CD4-positive, alpha-beta T cell treated with Interferon alpha-2 for 1 hour (primary cell): ENCODE measurements around the gene CIT.
A peak's percentile ranks its signal among the peaks of the same experiment; 100 is the strongest.
"Not testable (repeated sequence)": the region's sequence is repeated elsewhere in the genome, so short reads cannot be mapped to it uniquely, and the experiment has no call there.

ENCODE experiments used
- DNase-seq, 2 donors: peaks; one replicate each; pipeline ENCODE4 v3.0.0-alpha.2; 2020 to 2022

The CIT gene

DNA sequence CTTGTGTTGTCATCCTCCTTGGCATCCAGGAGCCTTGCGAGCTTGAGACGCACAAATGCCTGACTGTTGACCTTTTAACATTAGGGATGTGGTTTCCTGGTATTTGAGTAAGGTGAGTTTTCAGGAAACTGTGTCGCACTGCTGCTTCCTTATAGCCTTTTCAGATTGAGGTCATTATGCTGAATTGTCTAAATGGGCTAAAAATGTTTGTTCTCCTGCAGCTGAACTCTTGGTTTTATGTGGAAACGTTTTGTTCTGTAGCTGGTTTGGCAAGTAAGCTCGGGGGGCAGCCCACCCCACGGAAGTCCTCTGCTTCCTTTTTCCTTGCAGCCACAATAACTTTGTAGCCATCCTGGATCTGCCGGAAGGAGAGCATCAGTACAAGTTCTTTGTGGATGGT is 203.5 kb downstream of the CIT start:
- no peak for DNase-seq

DNA sequence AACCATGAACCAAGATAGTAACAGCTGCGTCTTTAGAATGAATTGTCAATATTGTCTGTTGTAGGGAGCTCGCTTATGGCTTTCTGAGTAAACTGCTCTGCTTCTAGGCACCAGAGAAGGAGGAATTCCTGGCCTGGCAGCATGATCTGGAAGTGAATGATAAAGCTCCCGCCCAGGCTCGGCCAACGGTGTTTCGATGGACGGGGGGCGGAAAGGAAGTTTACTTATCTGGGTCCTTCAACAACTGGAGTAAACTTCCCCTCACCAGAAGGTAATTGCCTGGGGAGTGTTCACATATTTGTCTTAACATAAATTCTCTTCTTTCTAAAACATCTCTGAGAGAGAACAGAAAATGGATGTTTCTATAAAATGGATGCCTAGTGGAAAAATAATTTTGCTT is 204.9 kb downstream of the CIT start:
- no peak for DNase-seq

DNA sequence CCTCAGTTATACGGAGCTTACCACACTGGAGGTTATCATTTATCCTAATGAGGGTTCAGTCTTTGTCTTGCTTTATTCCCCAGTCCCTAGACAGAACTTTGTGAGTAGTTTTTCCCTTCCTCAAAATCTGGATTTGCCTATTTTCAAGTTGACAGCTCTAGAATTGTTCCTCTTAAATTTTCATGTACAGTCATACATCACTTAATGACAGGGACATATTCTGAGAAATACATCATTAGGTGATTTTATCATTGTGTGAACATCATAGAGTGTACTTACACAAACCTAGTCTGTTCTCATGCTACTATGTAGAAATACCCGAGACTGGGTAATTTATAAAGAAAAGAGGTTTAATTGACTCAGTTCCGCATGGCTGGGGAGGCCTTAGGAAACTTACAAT is 206.1 kb downstream of the CIT start:
- no peak for DNase-seq

DNA sequence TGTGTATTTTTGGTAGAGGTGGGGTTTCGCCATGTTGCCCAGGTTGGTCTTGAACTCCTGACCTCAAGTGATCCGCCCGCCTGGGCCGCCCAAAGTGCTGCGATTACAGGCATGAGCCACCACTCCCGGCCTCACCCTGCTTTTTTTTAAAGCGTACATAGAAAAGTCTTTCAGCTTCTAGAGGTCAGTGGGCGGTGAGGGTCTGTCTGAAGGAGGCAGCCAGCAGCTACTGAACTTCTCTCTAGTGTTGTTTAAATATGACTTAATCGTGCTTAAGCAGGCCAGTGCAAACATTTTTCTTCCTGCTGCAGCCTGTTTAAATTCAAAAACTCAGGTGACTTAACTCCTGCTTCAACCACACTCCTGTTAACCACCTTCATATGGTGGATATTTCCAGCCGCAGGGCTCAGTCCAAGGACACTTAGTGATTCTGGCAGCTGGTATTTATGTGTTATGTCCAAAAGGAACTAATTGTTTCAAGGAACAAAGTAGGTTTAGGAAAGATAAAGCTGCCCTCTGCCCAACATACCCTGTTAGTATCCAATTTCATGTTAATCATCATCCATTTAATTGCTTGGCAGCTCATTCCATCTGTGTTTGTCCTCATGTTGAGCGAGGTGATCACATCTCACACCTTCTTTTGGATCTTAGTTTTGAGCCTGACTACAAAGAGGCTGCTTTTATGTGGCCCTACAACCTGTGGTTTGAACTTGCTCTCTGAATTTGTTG is 207.2 kb downstream of the CIT start:
- no peak for DNase-seq

DNA sequence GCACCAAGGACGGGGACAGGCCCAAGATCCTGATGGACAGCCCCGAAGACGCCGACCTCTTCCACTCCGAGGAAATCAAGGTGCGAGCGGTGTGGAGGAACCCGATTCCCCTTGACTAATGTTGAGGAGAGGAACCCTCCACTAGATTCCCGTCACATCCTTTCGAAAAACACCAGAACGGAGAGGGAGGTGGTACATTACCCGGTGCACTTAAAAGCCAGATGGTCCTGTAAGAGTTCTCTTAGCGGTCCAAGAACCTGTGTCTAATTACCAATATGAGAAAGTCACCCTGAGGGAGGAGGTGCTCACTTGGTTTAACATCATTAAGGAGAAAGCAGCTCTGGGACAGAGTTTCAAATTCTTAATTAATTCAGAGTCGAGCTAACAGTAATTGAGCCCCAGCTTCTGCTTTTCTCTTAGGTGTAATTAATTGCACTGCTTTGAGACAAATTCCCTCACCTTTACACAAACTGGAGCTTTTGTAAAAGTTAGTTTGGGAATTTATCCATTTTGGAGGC is 208.7 kb downstream of the CIT start:
- DNase-seq, result peak in 1 of 2 donors; percentile 28

DNA sequence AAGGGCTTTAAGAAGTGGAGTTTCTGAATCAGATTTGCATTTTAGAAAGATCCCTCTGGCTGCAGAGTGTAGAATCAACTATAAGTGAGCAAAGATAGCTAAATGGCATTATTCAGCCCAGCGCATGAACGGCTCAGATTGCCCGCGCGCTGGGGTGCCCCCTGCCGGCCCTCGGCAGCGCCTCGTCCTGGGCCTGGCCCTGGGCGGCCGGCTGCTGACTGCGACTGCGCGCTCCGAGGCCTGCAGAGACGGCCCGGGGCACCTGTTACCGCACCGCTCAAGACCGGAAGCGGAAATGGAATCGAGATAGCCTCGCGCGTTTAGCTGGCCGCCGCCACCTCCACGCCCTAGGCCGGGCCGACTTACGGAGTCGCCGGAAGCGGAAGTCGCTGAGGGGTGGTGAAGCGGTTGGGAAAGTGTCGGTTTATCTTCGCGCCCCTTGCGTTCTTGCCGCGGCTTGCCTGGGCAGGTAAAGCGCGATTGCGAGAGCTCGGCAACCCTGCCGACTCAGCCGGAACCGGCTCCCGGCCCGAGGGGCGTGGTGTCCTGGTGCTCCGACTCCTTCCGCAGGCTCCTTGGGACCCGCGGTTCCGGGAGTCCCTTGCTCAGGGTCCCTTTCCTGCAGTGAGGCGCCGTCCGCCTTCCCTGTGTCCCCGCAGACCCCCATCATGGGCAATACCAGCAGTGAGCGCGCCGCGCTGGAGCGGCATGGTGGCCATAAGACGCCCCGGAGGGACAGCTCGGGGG is 209.4 kb downstream of the CIT start, which contains the start of gene PRKAB1:
TSS of gene PRKAB1 (plus strand) at position 557 of the 747 bp plus-strand sequence. CDS start at position 669, 112 bp downstream.
- DNase-seq, result peak; percentile 97 to 98

DNA sequence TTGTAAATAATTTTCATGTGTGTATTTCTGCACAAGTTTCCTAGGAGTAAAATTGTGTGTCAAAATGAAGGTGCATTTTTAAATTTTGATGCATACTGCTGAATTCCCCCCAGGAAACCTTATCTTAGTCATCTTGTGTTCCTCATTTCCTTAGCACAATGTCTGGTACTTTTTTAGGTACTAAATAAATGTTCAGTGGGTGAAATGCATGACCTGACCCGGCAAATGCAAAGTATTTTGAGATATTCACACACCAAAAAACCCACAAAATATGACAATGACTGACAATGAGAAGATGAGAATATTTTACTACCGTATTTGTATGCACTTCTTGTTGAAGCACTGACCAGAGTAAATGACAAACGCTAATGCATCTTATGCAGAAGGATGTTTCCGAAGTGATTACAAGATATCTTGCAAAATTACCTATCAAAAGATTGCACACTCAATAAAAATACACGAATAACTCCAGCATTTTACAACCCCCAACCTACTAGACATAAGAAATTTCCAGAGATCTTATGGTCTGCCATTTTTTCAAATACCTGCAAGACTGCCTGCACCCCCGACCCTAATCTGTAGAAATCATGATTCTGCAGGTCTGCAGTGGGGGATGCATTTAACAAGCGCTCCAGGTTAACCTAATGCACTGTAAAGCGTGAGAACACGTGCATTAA is 210.1 kb downstream of the CIT start:
- no peak for DNase-seq

DNA sequence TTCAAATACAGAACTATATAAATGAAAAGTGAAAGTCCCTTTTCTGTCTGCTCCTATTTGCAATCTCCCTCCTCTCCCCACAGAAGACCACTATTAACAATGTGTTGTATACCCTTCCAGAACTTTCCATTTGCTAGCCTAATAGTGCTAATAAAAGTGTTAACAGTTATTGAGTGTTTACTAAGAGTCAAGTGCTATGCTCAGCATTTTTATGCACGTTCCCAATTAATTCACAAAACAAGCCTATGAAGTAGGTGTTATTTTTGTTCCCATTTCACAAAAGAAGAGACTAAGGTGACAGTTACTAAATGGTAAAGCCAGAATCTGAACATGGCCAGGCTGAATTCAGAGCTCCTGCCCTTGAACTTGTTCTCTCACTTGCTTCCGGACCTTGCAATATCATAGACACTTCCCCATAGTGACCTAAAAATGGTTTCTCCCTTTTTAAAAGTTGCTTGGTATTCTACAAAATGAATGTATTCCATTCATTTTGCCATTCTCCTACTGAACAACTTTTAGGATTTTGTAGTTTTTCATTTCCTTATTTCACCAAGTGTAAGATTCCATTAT is 210.8 kb downstream of the CIT start:
- no peak for DNase-seq

DNA sequence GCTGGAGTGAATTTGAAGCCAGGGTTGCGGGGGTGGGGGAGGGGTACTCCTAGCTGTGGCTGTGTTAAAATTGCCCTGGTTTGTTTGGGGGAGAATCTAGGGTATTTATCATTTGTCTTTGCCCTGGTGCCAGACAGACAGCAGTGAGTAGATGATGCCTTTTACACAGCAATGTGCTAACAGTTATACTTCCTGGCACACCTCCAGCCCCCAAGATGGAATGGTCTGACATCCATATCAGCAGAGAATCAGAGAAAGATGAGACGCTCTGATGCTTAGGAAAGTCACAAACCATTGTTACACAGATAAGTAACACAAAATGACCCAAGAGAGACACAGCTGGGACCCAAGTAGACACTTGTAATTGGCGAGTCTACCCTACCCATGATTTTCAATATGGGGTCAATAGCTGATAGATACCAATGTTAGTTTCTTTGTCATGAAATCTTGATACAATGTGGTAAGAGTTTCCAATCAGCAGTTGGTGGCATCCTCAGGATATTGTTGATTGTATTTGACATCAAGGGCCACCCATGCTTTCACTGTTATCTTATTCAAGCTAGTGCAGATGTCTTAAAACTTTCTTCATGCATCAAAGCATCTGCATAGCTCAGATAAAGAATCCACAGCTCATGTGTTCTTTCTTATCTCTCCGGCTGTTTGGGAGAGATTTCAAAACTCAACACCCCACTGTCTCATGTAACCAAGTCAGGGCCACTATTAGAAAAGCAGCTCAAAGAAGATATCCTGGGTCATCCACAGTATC is 211.8 kb downstream of the CIT start:
- DNase-seq, result no peak

DNA sequence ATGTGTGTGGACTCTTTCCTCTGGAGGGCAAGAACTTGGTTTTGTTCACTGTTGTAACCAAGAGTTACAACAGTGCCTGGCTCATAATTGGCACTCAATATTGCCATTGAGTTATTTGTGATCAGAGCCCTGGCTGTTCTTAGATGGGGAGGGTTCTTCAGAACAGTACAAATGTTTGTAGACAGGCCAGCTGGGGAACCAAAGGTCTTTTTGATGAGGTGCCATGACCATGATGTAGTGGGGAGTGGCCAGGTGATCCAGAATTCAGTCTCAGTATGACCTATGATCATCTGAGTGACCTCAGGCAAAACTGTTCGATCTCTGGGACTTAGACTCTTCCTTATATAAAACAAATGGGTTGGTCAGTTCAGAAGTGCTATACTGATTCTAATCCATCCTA is 212.5 kb downstream of the CIT start:
- no peak for DNase-seq

DNA sequence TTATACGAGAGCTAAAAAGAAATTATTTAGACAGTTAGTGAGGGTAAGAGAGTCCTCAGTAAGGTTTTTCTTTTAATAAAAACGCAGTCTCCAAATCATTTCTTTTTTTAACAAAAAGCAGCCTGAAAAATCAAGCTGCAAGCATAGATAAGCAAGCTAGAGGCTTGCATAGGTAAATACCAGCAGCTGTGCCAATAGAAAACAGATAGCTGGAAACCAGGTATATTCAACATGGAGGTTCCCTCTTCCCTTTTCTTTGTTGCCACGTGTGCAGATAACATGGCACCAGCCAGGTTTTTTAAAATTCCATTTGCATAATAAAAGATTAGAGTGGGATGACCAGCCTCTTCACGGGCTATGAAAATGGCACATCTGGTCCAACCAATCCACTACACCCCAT is 215.2 kb downstream of the CIT start:
- no peak for DNase-seq

DNA sequence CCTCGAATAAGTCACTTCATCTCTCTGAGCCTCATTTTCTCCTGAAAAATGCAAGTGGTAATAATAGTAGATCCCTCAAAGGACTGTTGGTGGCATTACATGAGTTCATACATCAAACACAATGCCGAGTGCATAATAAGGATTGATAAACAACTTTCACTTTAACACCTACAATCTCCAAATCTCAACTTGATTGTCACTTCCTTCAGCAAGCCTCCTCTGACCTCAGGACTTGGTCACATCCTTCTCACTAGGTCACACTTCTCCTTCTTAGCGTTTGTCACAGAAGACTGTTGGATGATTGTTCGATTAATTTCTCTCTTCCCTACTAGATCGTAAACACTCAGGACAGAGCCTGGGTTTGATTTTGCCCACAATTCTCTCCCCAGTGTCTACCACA is 217.0 kb downstream of the CIT start:
- peak in 1 of 2 donors; percentile 22 for DNase-seq

DNA sequence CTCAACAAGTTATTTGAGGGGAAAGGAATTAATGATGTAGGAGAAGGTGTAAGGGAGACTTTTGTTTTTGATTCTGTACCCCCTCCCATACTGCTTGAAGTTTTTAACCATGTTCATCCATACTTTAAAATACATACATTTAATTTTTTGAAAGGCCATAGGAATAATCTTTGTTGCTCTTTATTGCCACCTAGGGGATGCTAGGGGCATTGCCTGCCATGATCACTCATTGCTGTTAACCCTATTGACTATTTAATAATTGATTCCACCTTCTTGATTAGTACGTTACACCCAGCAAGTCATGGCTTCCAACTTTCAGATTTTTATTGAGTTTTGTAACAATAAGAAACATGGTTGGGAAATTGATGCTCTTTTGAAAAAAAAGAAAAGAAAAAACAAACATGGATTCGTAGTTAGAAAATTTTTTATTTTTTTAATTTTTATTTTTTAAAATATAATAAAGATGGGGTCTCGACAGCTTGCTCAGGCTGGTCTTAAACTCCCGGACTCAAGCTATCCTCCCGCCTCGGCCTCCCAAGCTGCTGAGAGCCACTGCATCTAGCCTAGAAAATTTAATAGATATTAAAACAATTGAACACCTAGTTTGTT is 217.7 kb downstream of the CIT start:
- peak; percentile 14 to 67 for DNase-seq

DNA sequence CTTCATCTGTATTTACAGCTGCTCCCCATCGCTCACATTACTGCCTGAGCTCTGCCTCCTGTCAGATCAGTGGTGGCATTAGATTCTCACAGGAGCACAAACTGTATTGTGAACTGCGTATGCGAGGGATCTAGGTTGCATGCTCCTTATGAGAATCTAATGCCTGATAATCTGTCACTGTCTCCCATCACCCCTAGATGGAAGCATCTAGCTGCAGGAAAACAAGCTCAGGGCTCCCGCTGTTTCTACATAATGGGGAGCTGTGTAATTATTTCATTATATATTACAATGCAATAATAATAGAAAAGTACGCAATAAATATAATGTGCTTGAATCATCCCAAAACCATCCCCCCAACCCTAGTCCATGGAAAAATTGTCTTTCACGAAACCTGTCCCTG is 219.0 kb downstream of the CIT start:
- not testable (repeated sequence) for DNase-seq

DNA sequence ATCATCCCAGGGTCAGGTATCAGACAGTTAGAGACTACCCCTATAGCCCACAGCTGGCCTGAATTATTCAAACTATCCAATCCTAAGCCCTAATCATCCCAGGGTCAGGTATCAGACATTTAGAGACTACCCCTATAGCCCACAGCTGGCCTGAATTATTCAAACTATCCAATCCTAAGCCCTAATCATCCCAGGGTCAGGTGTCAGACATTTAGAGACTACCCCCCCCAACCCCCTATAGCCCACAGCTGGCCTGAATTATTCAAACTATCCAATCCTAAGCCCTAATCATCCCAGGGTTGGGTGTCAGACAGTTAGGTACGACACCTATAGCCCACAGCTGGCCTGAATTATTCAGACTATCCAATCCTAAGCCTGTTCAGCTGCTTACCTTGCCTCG is 220.1 kb downstream of the CIT start:
- DNase-seq, result not testable (repeated sequence)

DNA sequence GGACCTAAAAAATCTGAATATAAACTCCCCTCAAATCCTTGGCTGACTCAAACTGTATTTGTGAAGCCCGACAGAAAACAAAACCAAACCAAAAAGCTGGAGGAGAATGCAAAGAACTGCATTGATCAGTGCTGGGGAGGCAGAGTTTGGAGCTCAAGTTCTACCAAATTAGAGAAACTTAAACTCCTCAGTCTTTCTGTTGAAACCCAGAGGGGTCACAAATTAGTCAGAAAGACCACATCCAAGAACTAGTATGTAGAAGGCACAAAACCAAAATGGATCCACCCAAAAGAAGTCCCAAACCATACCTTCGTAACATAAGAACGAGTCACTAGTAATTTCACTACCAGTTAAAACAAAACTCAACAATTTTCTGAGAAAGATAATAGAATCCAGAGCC is 224.5 kb downstream of the CIT start:
- no peak for DNase-seq

DNA sequence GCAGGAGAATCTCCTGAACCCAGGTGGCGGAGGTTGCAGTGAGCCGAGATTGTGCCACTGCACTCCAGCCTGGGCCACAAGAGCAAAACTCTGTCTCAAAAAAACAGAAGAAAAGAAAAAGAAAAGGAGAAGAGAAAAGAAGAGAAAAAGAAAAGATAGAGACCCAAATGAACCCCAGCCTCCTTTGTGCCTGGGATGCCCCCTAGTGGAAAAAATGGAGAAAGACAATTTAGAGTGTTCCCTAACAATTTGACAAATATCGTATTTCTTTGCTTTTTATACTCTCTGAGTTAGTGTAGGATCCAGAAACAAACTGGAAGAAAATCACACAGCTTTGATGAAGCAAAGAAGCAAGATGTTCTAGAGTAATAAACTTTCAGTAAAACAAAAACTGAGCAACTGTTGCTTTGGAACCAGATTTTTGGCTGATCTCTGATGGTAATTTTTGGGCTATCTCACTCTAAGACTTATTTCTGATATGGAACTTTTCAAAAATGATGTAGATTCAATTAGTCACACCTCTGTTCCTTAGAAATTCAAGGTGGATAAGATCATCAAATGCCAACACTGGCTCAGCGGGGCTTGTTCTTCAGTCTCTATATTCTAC is 227.8 kb downstream of the CIT start:
- peak in 1 of 2 donors; percentile 34 for DNase-seq

DNA sequence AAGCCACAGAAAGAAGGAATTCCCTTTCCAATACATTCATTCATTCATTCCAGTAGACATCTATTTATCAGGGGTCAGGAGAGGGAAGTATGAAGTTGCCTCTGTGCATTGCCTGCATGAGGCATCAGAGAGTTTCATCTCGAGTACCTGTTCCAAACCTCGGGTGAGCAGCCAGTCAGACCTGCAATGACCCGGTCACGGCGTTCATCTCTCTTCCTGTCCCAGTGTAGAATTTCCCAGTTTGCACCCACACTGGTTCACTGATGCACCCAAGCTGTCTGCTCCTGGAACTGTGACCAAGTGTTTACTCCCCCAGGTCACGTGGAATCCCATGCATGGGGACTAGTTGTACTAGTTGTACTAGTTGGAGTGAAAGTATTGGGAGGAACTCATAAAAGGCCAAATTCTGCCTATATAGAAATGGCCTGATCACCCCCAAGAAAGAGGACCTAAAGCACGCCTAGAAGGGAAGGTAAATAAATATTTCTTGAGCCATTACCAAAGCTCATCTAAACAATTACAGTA is 231.5 kb downstream of the CIT start:
- DNase-seq, result no peak

DNA sequence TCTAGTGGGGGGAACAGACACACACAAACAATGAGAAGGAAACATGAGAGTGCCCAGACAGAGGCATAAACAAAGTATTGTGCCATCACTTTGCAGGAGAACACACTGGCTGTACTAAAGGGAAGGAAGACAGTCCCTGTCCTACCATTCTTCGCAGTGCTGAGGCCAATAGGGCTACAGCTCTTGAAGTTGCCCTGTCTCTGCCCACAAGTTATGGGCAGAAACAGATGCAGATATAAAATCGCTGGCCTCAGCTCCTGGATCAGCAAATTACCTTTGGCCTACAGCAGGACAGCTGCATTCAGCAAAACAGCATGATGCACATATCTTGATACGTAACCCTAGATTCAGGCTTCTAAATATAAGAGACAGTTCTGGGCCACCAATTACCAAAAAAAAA is 232.2 kb downstream of the CIT start:
- no peak for DNase-seq

DNA sequence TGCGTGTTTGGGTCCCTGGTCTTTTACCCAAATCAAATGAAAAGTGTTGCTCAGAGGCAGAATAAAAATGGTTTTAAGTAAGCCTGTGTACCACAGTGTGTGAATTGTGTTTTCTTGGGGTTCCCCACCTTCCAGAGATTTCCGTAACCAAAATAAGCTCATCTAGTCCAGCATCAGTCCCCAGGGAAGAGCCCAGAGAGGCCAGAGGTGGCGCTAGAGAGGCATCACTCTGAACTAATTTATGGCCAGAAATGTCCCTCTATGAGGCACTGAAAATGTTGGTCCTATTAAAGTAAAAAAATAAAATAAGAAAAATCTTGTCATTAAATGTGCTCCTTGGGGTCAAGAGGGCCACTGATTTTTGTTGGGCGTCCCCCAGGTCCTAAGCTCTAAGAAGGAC is 234.1 kb downstream of the CIT start:
- no peak for DNase-seq
